NCI-H1417 treated with DMSO at 0.1 percent for 48 hours (cell line): Measurements from ENCODE around the gene GSTK1.

Experiments used
- DNase-seq: peaks from one replicate; lab custom pipeline; 2025; lab: John Stamatoyannopoulos, UW

Gene GSTK1

DNA sequence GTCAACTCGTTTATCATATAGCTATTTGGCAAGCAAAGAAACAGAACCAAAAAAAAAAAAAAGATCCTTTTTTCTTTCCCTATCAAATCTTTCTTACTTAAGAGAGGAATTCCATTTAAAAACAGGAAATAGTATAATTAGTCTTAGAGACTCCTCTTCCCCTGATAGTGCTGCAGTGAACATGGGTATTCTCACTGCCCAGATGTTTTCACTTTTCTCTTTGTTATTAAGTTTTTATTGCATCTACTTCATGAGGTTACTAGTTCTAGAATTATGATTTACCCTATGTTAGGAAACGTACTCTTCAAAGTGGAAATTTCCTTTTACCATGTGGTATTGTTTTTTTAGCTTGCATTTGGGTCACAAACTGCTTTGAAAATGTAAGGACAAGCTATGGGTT is 33.4 kb downstream of the GSTK1 start:
- DNase-seq = no peak

- no peak for DNase-seq
Observed at GRCh38 chr7:143299346-143299745, 36.1 kb downstream of the GSTK1 start.

- DNase-seq = no peak
Observed at GRCh38 chr7:143299840-143300239, 36.6 kb downstream of the GSTK1 start.

DNA sequence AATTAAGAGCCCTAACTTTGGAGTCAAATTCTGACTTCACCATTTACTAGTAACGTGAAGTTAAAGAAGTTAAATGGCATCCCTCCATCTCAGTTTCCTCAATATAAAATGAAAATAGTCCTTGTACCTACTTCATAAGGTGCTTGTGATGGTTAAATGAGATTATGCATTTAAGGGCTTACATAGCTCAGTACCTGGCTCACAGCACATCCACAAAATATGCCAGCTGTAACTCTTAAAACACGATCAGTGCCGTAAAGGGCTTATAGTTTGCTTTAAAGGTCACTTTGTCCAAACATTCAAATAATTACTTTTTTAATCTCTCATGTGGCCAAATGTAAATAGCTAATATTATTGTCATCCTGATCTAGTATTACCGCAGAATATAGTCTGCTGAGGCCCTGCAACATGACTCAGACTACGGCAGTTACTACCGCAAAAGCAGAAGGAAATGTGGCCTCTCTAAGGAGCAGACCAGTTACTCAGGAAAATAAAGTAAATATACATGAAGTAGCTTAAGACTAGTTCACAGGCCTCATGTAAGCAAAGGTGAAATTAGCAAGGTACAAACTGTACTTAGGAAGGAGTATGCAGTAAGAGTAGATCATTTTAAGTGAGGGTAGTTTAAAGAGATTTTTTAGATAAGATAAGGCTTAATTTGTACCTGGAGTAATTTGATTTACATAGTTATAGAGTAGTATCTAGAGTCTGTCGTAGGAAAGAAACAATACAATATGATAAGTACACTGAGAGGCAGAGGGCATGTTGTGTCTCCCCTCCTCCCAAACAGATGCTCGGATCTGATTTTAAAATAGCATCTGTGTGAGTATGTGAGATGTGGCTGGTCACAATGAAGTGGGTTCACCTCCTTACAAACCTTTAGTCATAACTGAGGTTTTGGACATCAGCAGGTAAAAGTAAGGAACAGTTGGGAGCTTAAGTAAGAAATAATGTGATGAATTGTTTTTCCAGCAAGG is 38.0 kb downstream of the GSTK1 start:
- no peak for DNase-seq

DNA sequence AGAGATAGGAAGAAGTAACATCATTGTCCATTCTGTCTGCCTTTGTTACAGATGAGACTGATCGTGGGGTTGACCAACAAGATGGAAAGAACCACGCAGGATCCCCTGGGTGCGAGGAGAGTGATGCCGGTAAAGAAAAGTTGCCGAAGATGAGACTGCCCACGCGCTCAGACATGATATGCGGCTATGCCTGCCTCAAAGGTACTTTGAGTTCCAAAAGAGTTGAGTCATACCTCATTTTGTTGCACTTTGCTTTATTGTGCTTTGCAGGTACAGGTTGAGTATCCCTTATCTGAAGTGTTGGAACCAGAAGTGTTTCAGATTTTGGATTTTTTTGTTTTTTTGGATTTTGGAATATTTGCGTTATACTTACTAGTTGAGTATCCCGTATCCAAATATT is 40.5 kb downstream of the GSTK1 start:
- DNase-seq = no peak

DNA sequence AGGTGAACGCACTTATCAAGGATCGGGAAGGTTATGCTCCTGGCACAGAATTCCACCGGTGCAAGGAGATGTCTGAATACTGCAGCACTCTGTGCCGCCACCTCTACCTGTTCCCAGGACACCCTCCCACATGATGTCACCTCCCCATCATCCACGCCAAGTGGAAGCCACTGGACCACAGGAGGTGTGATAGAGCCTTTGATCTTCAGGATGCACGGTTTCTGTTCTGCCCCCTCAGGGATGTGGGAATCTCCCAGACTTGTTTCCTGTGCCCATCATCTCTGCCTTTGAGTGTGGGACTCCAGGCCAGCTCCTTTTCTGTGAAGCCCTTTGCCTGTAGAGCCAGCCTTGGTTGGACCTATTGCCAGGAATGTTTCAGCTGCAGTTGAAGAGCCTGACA is 41.7 kb downstream of the GSTK1 start:
- no peak for DNase-seq

DNA sequence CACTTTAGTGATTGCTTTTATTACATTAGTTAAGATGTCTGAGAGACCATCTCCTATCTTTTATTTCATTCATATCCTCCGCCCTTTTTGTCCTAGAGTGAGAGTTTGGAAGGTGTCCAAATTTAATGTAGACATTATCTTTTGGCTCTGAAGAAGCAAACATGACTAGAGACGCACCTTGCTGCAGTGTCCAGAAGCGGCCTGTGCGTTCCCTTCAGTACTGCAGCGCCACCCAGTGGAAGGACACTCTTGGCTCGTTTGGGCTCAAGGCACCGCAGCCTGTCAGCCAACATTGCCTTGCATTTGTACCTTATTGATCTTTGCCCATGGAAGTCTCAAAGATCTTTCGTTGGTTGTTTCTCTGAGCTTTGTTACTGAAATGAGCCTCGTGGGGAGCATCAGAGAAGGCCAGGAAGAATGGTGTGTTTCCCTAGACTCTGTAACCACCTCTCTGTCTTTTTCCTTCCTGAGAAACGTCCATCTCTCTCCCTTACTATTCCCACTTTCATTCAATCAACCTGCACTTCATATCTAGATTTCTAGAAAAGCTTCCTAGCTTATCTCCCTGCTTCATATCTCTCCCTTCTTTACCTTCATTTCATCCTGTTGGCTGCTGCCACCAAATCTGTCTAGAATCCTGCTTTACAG is 42.3 kb downstream of the GSTK1 start:
- no peak for DNase-seq

DNA sequence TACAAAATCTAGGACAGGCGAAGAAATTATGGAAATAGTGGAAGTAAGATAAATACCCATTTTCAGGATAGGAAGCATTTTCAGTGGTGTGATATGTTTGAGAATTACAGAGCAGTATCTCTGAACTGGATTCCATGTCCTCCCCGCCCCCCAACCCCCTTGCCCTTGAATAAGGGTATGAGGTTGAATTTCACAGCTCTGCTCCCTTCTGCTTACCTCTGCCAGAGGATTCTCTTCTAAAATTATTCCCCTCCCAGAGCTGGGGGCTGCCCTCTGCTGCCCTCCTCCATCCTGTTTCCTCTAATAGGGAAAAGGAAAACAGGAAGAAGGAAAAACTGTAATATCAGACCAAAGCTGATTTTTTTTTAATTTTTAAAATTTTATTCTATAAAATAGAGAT is 45.4 kb downstream of the GSTK1 start:
- no peak for DNase-seq

- DNase-seq = no peak
Observed at GRCh38 chr7:143314127-143314526, 50.9 kb downstream of the GSTK1 start.

DNA sequence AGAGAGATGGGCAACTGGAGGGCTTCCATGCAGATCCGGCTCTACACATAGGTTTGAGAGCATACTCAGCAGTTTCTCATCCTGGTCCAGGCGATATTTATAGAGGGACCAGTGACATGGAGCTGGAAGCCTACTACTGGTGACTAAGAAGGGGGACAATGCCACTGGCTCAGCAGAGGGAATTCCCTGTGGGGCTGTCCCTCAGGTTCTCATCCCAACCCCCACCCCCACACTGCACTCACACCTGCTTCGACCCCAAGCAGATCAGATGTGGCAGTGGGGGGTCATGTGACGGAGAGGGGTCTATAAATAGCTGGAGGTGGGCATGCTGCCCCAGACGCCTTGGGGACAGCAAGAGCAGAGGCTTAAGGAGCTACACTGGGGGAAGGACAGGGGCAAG is 52.5 kb downstream of the GSTK1 start, which contains the start of gene CLCN1:
Gene CLCN1, plus strand, starts transcription at position 336 of the 400 bp plus-strand sequence. CDS start 102 bp downstream, outside the sequence.
- DNase-seq = no peak

- no peak for DNase-seq
Observed at GRCh38 chr7:143316492-143316891, 53.3 kb downstream of the GSTK1 start.

DNA sequence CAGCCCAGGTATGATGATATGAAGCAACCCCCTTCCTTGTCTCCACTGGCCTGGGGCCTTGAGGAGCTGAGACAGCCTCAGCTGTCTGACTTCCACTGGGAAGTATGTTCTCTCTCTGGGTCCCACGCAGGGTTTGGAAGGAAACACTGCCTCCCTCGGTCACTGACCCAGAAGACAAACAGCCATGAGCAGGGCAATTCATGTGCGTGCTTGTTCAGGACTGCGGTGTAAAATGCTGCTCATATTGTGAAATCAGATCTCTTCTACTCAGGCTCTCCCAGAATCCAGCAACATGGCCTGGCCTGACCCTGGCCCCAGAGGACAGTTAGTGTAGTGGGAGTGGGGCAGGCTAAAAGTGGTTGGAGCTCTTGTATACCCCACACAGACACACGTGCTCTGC is 55.4 kb downstream of the GSTK1 start:
- no peak for DNase-seq
